ENCODE results near the gene USF1. TPM values are rescaled to one million over a fixed set of nuclear protein-coding genes. Genes with fewer than 3 reads are reported as not detected.
"Not testable (repeated sequence)": the region's sequence is repeated elsewhere in the genome, so short reads cannot be mapped to it uniquely, and the experiment has no call there.

Gene USF1
- total RNA-seq, 2 experiments from 2014 or later = 60.9 to 83.1 TPM

GRCh38 chr1:161033751-161034150, 12.0 kb downstream of the USF1 start:
- no peak for TF ChIP-seq EZH2phosphoT487 (IDR thresholded peaks at IDR 0.05; ENCODE audit: borderline replicate concordance, low read depth, low read length)
- TF ChIP-seq CTCF (conservative IDR thresholded peaks at IDR 0.05; ENCODE audit: low read length) = no peak
- Histone ChIP-seq H3K9me2 (ENCODE audit: insufficient read depth, low read length) (no peaks in the 10 kb centered on the region), H3K4me3 (ENCODE audit: low read depth, low read length, poor library complexity, severe bottlenecking) (no peak overlapping the region), H4K20me1 (ENCODE audit: insufficient read depth, low read length) (no peaks in the 10 kb centered on the region), H3K4me1 (ENCODE audit: insufficient read depth, low read length, poor library complexity, severe bottlenecking) (peaks cover 26% of the 10 kb centered on the region), H3K79me2 (ENCODE audit: insufficient read depth, low read depth, low read length) (peaks cover 12% of the 10 kb centered on the region; the same call in 1 of the 2 replicates), H3K4me2 (ENCODE audit: low read length) (no peak overlapping the region), H3K27ac (ENCODE audit: low read depth, low read length, poor library complexity, severe bottlenecking) (no peak overlapping the region), H3K9me3 (ENCODE audit: low read length) (no peaks in the 10 kb centered on the region; the same call in 1 of the 2 replicates), H2AFZ (ENCODE audit: low read length) (no peak overlapping the region), H3K36me3 (ENCODE audit: insufficient read depth, low read length) (peaks cover 22% of the 10 kb centered on the region)
- no TSS peak for BruUV-seq (replicated peaks)
- CTCF ChIA-PET (ENCODE audit: unreplicated experiment) = no interaction called here
- intact Hi-C loops (cut with micrococcal nuclease; ENCODE audit: unreplicated experiment) = no loop called here
- POLR2A ChIA-PET = interaction anchor here (0.6 to 3.0 kb wide), 2 partner anchors 12 to 192 kb away, joined by 4 to 9 read pairs; partner anchors contain the start of gene F11R
- DNase-seq (ENCODE audit: low spot score) = no peak

GRCh38 chr1:161032409-161032808, 13.4 kb downstream of the USF1 start:
- no peak for TF ChIP-seq EZH2phosphoT487 (IDR thresholded peaks at IDR 0.05; ENCODE audit: borderline replicate concordance, low read depth, low read length)
- no peak for TF ChIP-seq CTCF (conservative IDR thresholded peaks at IDR 0.05; ENCODE audit: low read length)
- Histone ChIP-seq H3K27ac (ENCODE audit: low read depth, low read length, poor library complexity, severe bottlenecking) (no peak overlapping the region), H3K9me3 (ENCODE audit: low read length) (no peaks in the 10 kb centered on the region; the same call in 1 of the 2 replicates), H4K20me1 (ENCODE audit: insufficient read depth, low read length) (no peaks in the 10 kb centered on the region), H3K4me1 (ENCODE audit: insufficient read depth, low read length, poor library complexity, severe bottlenecking) (peaks cover 16% of the 10 kb centered on the region), H3K79me2 (ENCODE audit: insufficient read depth, low read depth, low read length) (0 out of 2 replicates have a peak, but pooled peaks cover 2% of the 10 kb centered on the region), H3K9me2 (ENCODE audit: insufficient read depth, low read length) (no peaks in the 10 kb centered on the region), H3K4me3 (ENCODE audit: low read depth, low read length, poor library complexity, severe bottlenecking) (no peak overlapping the region), H2AFZ (ENCODE audit: low read length) (no peak overlapping the region), H3K4me2 (ENCODE audit: low read length) (no peak overlapping the region), H3K36me3 (ENCODE audit: insufficient read depth, low read length) (peaks cover 12% of the 10 kb centered on the region)
- ChIA-PET CTCF (ENCODE audit: unreplicated experiment) (no interaction called here), POLR2A (interaction anchor here (0.6 to 3.0 kb wide), 4 partner anchors 11 to 191 kb away, joined by 3 to 9 read pairs (median 4); partner anchors contain the start of gene F11R)
- intact Hi-C loops (cut with micrococcal nuclease; ENCODE audit: unreplicated experiment) = no loop called here
- no TSS peak for BruUV-seq (replicated peaks)
- no peak for DNase-seq (ENCODE audit: low spot score)

GRCh38 chr1:161031874-161032273, 13.9 kb downstream of the USF1 start:
- Histone ChIP-seq H4K20me1 (ENCODE audit: insufficient read depth, low read length) (no peaks in the 10 kb centered on the region), H3K79me2 (ENCODE audit: insufficient read depth, low read depth, low read length) (0 out of 2 replicates have a peak, but pooled peaks cover 2% of the 10 kb centered on the region), H3K4me2 (ENCODE audit: low read length) (no peak overlapping the region), H3K9me3 (ENCODE audit: low read length) (no peaks in the 10 kb centered on the region; the same call in 1 of the 2 replicates), H2AFZ (ENCODE audit: low read length) (no peak overlapping the region), H3K4me1 (ENCODE audit: insufficient read depth, low read length, poor library complexity, severe bottlenecking) (peaks cover 12% of the 10 kb centered on the region), H3K36me3 (ENCODE audit: insufficient read depth, low read length) (peaks cover 6% of the 10 kb centered on the region; the same call in 1 of the 2 replicates), H3K27ac (ENCODE audit: low read depth, low read length, poor library complexity, severe bottlenecking) (no peak overlapping the region), H3K4me3 (ENCODE audit: low read depth, low read length, poor library complexity, severe bottlenecking) (no peak overlapping the region), H3K9me2 (ENCODE audit: insufficient read depth, low read length) (no peaks in the 10 kb centered on the region)
- no TSS peak for BruUV-seq (replicated peaks)
- DNase-seq (ENCODE audit: low spot score) = no peak
- ChIA-PET POLR2A (interaction anchor here (0.6 to 3.0 kb wide), 3 partner anchors 11 to 190 kb away, joined by 3 to 9 read pairs (median 3); partner anchors contain the start of gene F11R), CTCF (ENCODE audit: unreplicated experiment) (no interaction called here)
- intact Hi-C loops (cut with micrococcal nuclease; ENCODE audit: unreplicated experiment) = no loop called here
- TF ChIP-seq EZH2phosphoT487 (IDR thresholded peaks at IDR 0.05; ENCODE audit: borderline replicate concordance, low read depth, low read length) (no peak), CTCF (conservative IDR thresholded peaks at IDR 0.05; ENCODE audit: low read length) (no peak)

DNA sequence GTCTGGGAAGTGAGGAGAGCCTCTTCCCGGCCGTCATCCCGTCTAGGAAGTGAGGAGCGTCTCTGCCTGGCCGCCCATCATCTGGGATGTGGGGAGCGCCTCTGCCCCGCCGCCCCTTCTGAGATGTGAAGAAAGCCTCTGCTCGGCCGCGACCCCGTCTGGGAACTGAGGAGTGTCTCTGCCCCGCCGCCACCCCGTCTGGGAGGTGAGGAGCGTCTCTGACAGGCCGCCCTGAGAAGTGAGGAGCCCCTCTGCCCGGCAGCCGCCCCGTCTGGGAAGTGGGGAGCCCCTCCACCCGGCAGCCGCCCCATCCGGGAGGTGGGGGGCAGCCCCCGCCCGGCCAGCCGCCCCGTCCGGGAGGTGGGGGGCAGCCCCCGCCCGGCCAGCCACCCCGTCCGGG, 16.3 kb downstream of the USF1 start:
- H3K27ac ChIP-seq (ENCODE audit: low read depth, low read length, poor library complexity, severe bottlenecking); H3K9me2 ChIP-seq (ENCODE audit: insufficient read depth, low read length); H3K4me3 ChIP-seq (ENCODE audit: low read depth, low read length, poor library complexity, severe bottlenecking); DNase-seq (ENCODE audit: low spot score); CTCF ChIA-PET (ENCODE audit: unreplicated experiment); H3K79me2 ChIP-seq (ENCODE audit: insufficient read depth, low read depth, low read length); H3K4me2 ChIP-seq (ENCODE audit: low read length); H3K36me3 ChIP-seq (ENCODE audit: insufficient read depth, low read length); H3K4me1 ChIP-seq (ENCODE audit: insufficient read depth, low read length, poor library complexity, severe bottlenecking); H4K20me1 ChIP-seq (ENCODE audit: insufficient read depth, low read length); POLR2A ChIA-PET; H2AFZ ChIP-seq (ENCODE audit: low read length); BruUV-seq (replicated peaks); H3K9me3 ChIP-seq (ENCODE audit: low read length); intact Hi-C loops (cut with micrococcal nuclease; ENCODE audit: unreplicated experiment): not testable (repeated sequence)
